22Rv1 (cell line): ENCODE results near the gene H3-3A.

ENCODE experiments used
- H3K27ac ChIP-seq: fragments of 450-650 bp; 2 replicates; pipeline ENCODE4 v1.5.1; 2017
- CTCF ChIP-seq: fragments of 450-650 bp; IDR thresholded peaks from 2 replicates; pipeline ENCODE4 v1.5.1; 2017; ENCODE audit warnings: mild to moderate bottlenecking
- ZFX ChIP-seq: fragments of 450-650 bp; IDR thresholded peaks from 2 replicates; pipeline ENCODE4 v1.6.1; 2017; ENCODE audit warnings: antibody characterized with exemption, borderline replicate concordance

The H3-3A gene

GRCh38 chr1:226062558-226063223 is at the start of gene H3-3A:
Gene H3-3A (plus strand): TSS chr1:226062716. CDS start chr1:226064352, 1,636 bp downstream.
- TF ChIP-seq ZFX (no peak), CTCF (peak; percentile 14; the same call in 1 of the 2 replicates)
- peak within 1 kb of the TSS; percentile 98 for H3K27ac ChIP-seq

DNA sequence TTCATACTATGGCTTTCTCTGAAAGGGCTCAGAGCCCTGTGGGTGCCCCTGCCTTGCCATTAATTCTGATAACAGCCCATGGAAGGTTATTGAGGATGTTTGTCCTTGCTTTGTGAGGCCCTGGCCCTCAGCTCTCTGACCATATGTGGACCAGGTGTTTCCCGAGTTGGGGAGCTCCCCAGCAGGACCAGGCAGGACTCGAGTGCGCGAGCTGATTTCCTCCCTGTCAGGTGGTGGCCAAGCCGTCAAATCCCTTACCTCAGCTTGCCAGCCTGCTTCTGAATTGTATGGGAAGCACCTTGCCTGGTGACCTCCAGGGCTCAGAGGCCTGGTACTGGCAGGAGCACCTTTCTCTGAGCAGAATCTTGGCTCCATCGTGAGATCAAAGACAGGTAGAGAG is 45.4 kb upstream of the H3-3A start:
- H3K27ac ChIP-seq, result no peak overlapping the region
- no peak for TF ChIP-seq CTCF
- no peak for TF ChIP-seq ZFX

DNA sequence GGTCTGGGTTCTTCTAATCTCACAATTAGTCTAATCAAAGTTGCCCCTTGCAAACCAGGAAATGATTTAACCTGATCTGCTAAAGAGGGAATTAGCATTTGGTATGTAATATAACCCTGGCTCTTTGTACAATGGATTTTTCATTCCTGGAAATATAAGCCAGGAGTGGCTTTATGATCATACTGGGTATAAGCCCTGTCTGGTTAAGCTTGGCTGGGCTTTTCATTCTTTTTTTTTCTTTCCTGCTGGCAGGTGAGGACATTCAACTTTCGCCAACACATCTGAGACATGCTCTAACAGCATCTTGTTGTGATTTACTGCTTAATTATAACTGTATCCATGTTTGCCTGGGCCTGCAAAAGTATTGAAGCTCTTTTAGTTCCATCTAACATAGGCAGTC is 42.9 kb upstream of the H3-3A start:
- H3K27ac ChIP-seq, result no peak overlapping the region
- TF ChIP-seq ZFX, result no peak
- no peak for TF ChIP-seq CTCF

DNA sequence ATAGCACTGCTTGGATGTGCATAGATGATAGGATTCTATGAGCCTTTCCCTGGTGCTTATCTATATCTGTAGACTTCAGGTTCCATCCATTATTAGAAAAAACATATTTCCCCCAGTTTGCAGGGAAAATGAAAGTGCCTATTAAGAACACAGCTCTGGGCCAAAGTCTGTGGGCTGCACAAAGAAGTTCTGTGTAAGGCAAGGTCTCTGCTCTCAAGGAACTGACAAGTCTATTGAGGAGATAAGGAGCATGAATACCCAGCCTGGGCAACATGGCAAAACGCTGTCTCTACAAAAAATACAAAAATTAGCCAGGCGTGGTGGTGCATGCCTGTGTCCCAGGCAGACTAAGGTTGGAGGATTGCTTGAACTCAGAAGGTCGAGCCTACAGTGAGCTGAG is 41.1 kb upstream of the H3-3A start:
- TF ChIP-seq ZFX (no peak), CTCF (no peak)
- H3K27ac ChIP-seq, result no peak overlapping the region

DNA sequence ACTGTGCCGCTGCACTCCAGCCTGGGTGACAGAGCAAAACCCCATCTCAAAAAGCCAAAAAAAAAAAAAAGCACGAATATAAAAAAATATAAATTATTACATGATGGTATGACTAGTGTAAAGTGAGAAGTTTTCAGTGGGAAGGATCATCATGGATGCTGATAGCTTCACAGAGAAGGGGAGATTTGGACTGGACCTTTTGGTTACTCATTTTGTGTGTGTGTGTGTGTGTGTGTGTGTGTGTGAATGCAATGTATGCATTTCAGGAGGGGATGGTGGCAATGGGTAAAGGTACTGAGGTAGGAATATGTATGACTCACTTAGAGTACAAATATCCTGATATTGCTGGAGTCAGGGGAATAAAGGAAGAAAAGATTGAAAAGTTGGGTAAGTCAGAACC is 40.7 kb upstream of the H3-3A start:
- TF ChIP-seq ZFX (no peak), CTCF (no peak)
- no peak overlapping the region for H3K27ac ChIP-seq

DNA sequence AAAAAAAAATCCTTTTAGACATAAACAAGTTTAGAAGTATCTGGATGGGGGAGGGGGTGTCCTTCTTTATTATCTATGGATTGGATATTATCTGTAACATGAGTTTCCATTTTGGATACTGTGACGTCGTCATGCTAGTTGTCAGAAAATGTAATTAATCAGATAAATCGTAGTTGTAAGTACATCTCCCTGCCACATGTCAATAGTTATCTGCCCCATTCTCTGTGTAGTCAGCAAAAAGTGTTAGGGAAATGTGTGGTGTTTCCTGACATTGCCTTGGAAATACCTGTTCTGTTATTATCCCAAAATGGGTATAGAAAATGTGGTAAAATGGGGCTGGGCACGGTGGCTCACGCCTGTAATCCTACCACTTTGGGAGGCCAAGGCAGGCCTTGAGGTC is 38.8 kb upstream of the H3-3A start:
- TF ChIP-seq CTCF (no peak), ZFX (no peak)
- H3K27ac ChIP-seq, result no peak overlapping the region

GRCh38 chr1:226026833-226027232 is 35.7 kb upstream of the H3-3A start:
- TF ChIP-seq ZFX, result no peak
- no peak for TF ChIP-seq CTCF
- no peak overlapping the region for H3K27ac ChIP-seq
